Peyer's patch (tissue), 4 donors: ENCODE data around the gene AUTS2.

Experiments used
- POLR2A ChIP-seq, 2 donors: fragments of 450-650 bp; IDR thresholded peaks; one replicate each; pipeline ENCODE4 v1.5.1; 2017; ENCODE audit warnings: antibody characterized with exemption in 2 of 2, mild to moderate bottlenecking in 2 of 2, moderate library complexity in 2 of 2
- TF ChIP-seq, protein P1 (sequence below), 6 experiments: fragments of 450-650 bp in 4 of 6; fragments of 200-600 bp in 2 of 6; sonication (generic) in 1 of 6; IDR thresholded peaks; one replicate each; pipeline ENCODE4 v1.5.1; 2017 to 2019; ENCODE audit warnings: antibody characterized with exemption in 6 of 6, mild to moderate bottlenecking in 3 of 6, moderate library complexity in 1 of 6

DNA sequence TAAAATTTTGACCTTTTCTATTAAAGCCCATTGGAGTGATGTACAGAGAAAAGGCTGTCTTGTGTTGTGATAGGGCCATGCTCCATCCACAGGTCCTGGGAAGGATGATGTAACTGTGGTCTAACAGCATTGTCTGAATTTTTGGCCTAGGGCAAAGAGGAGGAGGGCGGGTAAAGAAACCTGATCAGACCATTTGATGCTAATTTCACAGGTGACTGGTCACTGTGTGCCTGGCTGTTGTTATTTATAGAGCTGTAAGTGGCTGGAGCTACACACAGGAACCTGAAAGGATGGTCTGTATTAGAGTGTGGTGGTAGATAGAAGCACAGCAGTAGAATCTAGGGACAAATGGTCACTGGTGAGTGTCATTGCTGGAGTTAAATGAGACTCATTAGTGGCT is 182.1 kb downstream of the AUTS2 start:
- TF ChIP-seq, protein P1, sequence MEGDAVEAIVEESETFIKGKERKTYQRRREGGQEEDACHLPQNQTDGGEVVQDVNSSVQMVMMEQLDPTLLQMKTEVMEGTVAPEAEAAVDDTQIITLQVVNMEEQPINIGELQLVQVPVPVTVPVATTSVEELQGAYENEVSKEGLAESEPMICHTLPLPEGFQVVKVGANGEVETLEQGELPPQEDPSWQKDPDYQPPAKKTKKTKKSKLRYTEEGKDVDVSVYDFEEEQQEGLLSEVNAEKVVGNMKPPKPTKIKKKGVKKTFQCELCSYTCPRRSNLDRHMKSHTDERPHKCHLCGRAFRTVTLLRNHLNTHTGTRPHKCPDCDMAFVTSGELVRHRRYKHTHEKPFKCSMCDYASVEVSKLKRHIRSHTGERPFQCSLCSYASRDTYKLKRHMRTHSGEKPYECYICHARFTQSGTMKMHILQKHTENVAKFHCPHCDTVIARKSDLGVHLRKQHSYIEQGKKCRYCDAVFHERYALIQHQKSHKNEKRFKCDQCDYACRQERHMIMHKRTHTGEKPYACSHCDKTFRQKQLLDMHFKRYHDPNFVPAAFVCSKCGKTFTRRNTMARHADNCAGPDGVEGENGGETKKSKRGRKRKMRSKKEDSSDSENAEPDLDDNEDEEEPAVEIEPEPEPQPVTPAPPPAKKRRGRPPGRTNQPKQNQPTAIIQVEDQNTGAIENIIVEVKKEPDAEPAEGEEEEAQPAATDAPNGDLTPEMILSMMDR (IDR thresholded peaks at IDR 0.05): no peak
- no peak for TF ChIP-seq POLR2A (IDR thresholded peaks at IDR 0.05)
